K562 (cell line): ENCODE measurements around the gene PDGFC. TPM values are rescaled to one million over a fixed set of nuclear protein-coding genes. Genes with fewer than 3 reads are reported as not detected.

Experiments
- ATAC-seq: fragments of 200-7000 bp; cut with Tn5 transposase; 3 replicates; pipeline ENCODE4 v1.9.1; 2020; ENCODE audit warnings: moderate library complexity
- BruUV-seq: library from RNA; stranded (reverse); fragments of 400-500 nt; replicated peaks from 2 replicates; lab custom pipeline; 2021; lab: Mats Ljungman, UMichigan
- CTCF ChIA-PET: fragments of 300-600 bp; formaldehyde crosslinking; extraction: SDS; loops from one replicate; lab custom pipeline; 2021; ENCODE audit warnings: low intra/inter-chr PET ratio; lab: Yijun Ruan, JAX
- POLR2A ChIA-PET: fragments of 300-600, 350-650 bp; sonication (Branson Sonifier 250); formaldehyde crosslinking; extraction: SDS; loops from one replicate; lab custom pipeline; 2021; ENCODE audit warnings: antibody characterized with exemption, inconsistent platforms; lab: Yijun Ruan, JAX
- DNase-seq, 4 experiments: peaks; one replicate each; pipeline versions ENCODE4 v3.0.0 to v3.0.0-alpha.2; 2011 to 2018; ENCODE audit warnings: low spot score in 3 of 4, mixed read lengths in 3 of 4; ENCODE audit errors: extremely low read depth in 1 of 4
- FAIRE-seq: peaks from 2 replicates; lab custom pipeline; 2011; peaks lifted over from hg19 to GRCh38; lab: Jason Lieb, UNC
- H2AFZ ChIP-seq: 2 replicates; pipeline ENCODE4 v1.6.0; 2011; ENCODE audit warnings: low read depth, low read length, control low read depth, inconsistent platforms
- H3K27ac ChIP-seq: fragments of 200-600 bp; 3 replicates; pipeline ENCODE4 v1.8.0; 2011; ENCODE audit warnings: low read depth, mild to moderate bottlenecking, control low read depth, inconsistent platforms, low read length, moderate library complexity, mixed read lengths; ENCODE audit errors: extremely low read depth
- H3K27me3 ChIP-seq, 2 experiments: fragments of 300-600 bp in 1 of 2; 2 replicates in 1 of 2; 3 replicates in 1 of 2; pipeline versions ENCODE4 v1.6.0 to v1.8.0; 2011; ENCODE audit warnings: inconsistent platforms in 2 of 2, low read length in 2 of 2, mild to moderate bottlenecking in 1 of 2, mixed read lengths in 1 of 2, moderate library complexity in 1 of 2; ENCODE audit not compliant: control insufficient read depth in 2 of 2, insufficient read depth in 2 of 2
- H3K36me3 ChIP-seq: fragments of 300-600 bp; 3 replicates; pipeline ENCODE4 v1.8.0; 2011; ENCODE audit warnings: mild to moderate bottlenecking, low read length, inconsistent platforms; ENCODE audit not compliant: control insufficient read depth, insufficient read depth
- H3K4me1 ChIP-seq, 2 experiments: fragments of 200-600 bp in 1 of 2; replicated peaks in 1 of 2; 2 replicates in 1 of 2; 3 replicates in 1 of 2; pipeline versions ENCODE4 v1.5.1 to v1.8.0; 2011; ENCODE audit warnings: inconsistent platforms in 2 of 2, low read length in 2 of 2, mild to moderate bottlenecking in 1 of 2, mixed read lengths in 1 of 2, moderate library complexity in 1 of 2; ENCODE audit not compliant: control insufficient read depth in 2 of 2, insufficient read depth in 2 of 2
- H3K4me2 ChIP-seq: 2 replicates; pipeline ENCODE4 v1.6.1; 2011; ENCODE audit warnings: low read length, control low read depth, inconsistent platforms, mixed read lengths; ENCODE audit not compliant: insufficient read depth
- H3K4me3 ChIP-seq: fragments of 200-600 bp; sonication (generic), shearing (Covaris generic); 2 replicates; pipeline ENCODE4 v1.5.1; 2016; ENCODE audit warnings: control low read depth, inconsistent platforms
- H3K79me2 ChIP-seq: fragments of 200-600 bp; 3 replicates; pipeline ENCODE4 v1.8.0; 2011; ENCODE audit warnings: low read length, inconsistent platforms; ENCODE audit not compliant: control insufficient read depth, insufficient read depth
- H3K9ac ChIP-seq, 2 experiments: 2 replicates each; pipeline versions ENCODE4 v1.6.0 to v1.6.1; 2011; ENCODE audit warnings: low read depth in 2 of 2, low read length in 2 of 2, control low read depth in 1 of 2, inconsistent platforms in 1 of 2, mild to moderate bottlenecking in 1 of 2, mixed read lengths in 1 of 2; ENCODE audit not compliant: insufficient read depth in 1 of 2
- H3K9me1 ChIP-seq: one replicate; pipeline ENCODE4 v1.6.0; 2011; ENCODE audit warnings: inconsistent platforms, mild to moderate bottlenecking, low read length, moderate library complexity; ENCODE audit not compliant: control insufficient read depth, insufficient read depth
- H3K9me3 ChIP-seq: replicated peaks from 2 replicates; pipeline ENCODE4 v1.5.1; 2011; ENCODE audit warnings: low read depth, low read length, inconsistent platforms; ENCODE audit not compliant: control insufficient read depth, insufficient read depth
- H4K20me1 ChIP-seq: replicated peaks from 2 replicates; pipeline ENCODE4 v1.6.1; 2011; ENCODE audit warnings: low read length, inconsistent platforms, mixed read lengths; ENCODE audit not compliant: control insufficient read depth, insufficient read depth
- NFIX ChIP-seq: fragments of 250-450 bp; sonication (Bioruptor Pico); IDR thresholded peaks from 2 replicates; pipeline ENCODE4 v1.4.0; 2020; ENCODE audit warnings: low read depth, mild to moderate bottlenecking, moderate library complexity
- SAP30 ChIP-seq: fragments of 200-600 bp; sonication (generic); IDR thresholded peaks from 2 replicates; pipeline ENCODE4 v1.6.1; 2012; ENCODE audit warnings: borderline replicate concordance, low read depth, mild to moderate bottlenecking, moderate library complexity, low read length, control low read depth, inconsistent platforms; ENCODE audit not compliant: insufficient read depth, poor library complexity, severe bottlenecking
- SMARCA5 ChIP-seq: fragments of 450-650 bp; IDR thresholded peaks from 2 replicates; pipeline ENCODE4 v1.6.1; 2016
- WGBS: fragments of 100-300 bp; shearing (Covaris generic); methylation state at CpG from one replicate; pipeline ENCODE4 v1.1.6; 2016; ENCODE audit warnings: low coverage, mixed read lengths; ENCODE audit not compliant: insufficient coverage; ENCODE audit errors: missing lambda C conversion rate; 5-methylcytosine and 5-hydroxymethylcytosine counted together
- in situ Hi-C: fragments of 300-500 bp; cut with MboI; formaldehyde crosslinking; loops from 4 replicates; pipeline ENCODE4 v1.15.0; 2018; ENCODE audit warnings: inconsistent platforms, mixed read lengths
- intact Hi-C: fragments of 100-400 bp; cut with micrococcal nuclease; formaldehyde crosslinking; loops from 2 replicates; pipeline ENCODE4 v1.14.2; 2022
- polyA plus RNA-seq, 8 experiments: library from polyadenylated mRNA; depleted of rRNA in 4 of 8; stranded (reverse) in 5 of 8; unstranded in 3 of 8; fragments of >200 nt; fragmentation: Nextera tagmentation in 2 of 8; fragmentation: Illumina TruSeq in 1 of 8; extraction: Ambion mirVana in 2 of 8; extraction: Trizol in 1 of 8; gene quantifications; 2 replicates each; pipeline versions ENCODE4 v1.2.1 to v1.2.3, GENCODE V29; 2011 to 2014; ENCODE audit warnings: inconsistent platforms in 1 of 8, missing spikeins in 1 of 8
- total RNA-seq, 7 experiments: library from RNA; depleted of rRNA in 6 of 7; stranded (reverse); fragments of >200 nt in 6 of 7; fragmentation: Illumina TruSeq in 2 of 7; extraction: Trizol in 2 of 7; gene quantifications; 2 replicates each; pipeline versions ENCODE4 v1.2.1 to v1.2.3, GENCODE V29; 2011 to 2021; ENCODE audit warnings: low replicate concordance in 1 of 7
- TF ChIP-seq, protein P1 (sequence below): IDR thresholded peaks from 3 replicates; pipeline ENCODE4 v1.6.1; 2011; ENCODE audit warnings: borderline replicate concordance, mild to moderate bottlenecking; ENCODE audit not compliant: insufficient read length, insufficient read depth

Gene PDGFC
- total and polyA plus RNA-seq, 9 of the 15 experiments (the other 6 are each of a cell fraction or from before 2014, with no cell fraction given): not detected

DNA sequence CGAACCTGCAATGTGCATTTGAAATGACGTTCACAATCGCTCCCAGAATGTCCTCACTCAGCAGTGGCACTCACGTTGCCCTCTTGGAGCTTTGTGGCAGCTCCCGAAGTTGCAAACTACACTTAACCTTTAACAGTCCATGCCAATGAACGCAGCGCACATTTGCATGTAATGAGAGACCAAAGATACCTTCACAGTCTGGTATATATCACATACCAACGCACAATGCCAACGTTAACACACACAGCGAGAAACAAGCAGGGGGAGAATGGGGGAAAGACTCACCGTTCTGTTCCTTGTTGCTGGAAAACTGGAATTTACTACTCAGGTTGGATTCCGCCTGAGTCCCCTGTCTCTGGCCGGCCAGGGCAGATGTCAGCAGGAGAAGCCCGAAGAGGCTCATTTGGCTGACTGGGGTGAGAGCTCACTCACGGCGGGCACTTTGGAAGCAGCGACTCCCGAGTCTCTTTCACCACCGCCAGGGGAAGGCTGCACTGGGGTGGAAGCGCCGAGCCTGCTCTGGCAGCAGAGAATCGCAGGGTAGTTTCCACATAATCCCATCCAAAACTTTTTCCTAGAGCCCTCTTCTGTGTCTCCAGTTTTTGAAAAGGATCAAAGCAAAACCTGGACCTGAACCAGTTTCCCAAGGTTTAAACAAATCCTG, 966 bp downstream of the PDGFC start:
- 0 out of 5 replicates have a peak, but pooled peaks cover 0 to 7% of the 10 kb centered on the region in 2 experiments for H3K4me1 ChIP-seq
- POLR2A ChIA-PET: no interaction called here
- H3K4me3 ChIP-seq: no peak overlapping the region
- no peak for DNase-seq
- no peak overlapping the region for H2AFZ ChIP-seq
- no peak overlapping the region for H3K4me2 ChIP-seq
- intact Hi-C loops: no loop called here
- H3K9me3 ChIP-seq: no peaks in the 10 kb centered on the region
- no TSS peak for BruUV-seq
- H3K9me1 ChIP-seq: no peaks in the 10 kb centered on the region
- no peaks in the 10 kb centered on the region for H3K79me2 ChIP-seq
- H3K27me3 ChIP-seq: no peaks in the 10 kb centered on the region
- no peak for FAIRE-seq
- no peaks in the 10 kb centered on the region for H3K36me3 ChIP-seq
- in situ Hi-C loops: no loop called here
- CTCF ChIA-PET: no interaction called here
- TF ChIP-seq, protein P1, sequence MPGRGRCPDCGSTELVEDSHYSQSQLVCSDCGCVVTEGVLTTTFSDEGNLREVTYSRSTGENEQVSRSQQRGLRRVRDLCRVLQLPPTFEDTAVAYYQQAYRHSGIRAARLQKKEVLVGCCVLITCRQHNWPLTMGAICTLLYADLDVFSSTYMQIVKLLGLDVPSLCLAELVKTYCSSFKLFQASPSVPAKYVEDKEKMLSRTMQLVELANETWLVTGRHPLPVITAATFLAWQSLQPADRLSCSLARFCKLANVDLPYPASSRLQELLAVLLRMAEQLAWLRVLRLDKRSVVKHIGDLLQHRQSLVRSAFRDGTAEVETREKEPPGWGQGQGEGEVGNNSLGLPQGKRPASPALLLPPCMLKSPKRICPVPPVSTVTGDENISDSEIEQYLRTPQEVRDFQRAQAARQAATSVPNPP: no peak
- H4K20me1 ChIP-seq: no peaks in the 10 kb centered on the region
- ATAC-seq: no peak
- no peak overlapping the region for H3K27ac ChIP-seq
- 1% methylated on average over 22 of the region's 22 CpGs for WGBS
- no peak overlapping the region for H3K9ac ChIP-seq

DNA sequence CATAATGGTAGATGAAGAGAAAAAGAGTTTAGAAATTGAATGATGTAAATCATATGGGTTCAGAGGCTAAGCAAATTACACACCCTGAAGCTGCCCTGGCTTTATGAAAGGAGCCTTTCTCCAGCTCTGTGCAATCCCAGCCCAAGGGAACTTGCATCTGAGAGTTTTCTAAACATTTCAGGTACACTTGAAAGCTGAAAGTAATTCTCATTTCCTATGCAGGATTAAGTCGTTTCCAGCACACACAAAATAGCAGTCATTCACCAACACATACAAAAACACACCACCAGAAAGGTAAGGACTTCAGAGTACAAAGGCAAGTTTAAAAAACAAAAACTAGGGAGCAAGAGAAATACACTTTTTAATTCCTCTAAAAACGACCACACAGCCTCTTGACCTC, 1.7 kb downstream of the PDGFC start:
- no peaks in the 10 kb centered on the region for H3K27me3 ChIP-seq
- ATAC-seq: no peak
- no peak overlapping the region for H3K9ac ChIP-seq
- FAIRE-seq: no peak
- no TSS peak for BruUV-seq
- WGBS: 3% methylated on average over 2 of the region's 2 CpGs
- H3K9me3 ChIP-seq: no peaks in the 10 kb centered on the region
- no peak for DNase-seq
- in situ Hi-C loops: no loop called here
- H3K4me3 ChIP-seq: no peak overlapping the region
- H3K79me2 ChIP-seq: no peaks in the 10 kb centered on the region
- no peaks in the 10 kb centered on the region for H4K20me1 ChIP-seq
- no peak overlapping the region for H3K4me2 ChIP-seq
- intact Hi-C loops: no loop called here
- H3K27ac ChIP-seq: no peak overlapping the region
- H2AFZ ChIP-seq: no peak overlapping the region
- no peaks in the 10 kb centered on the region for H3K9me1 ChIP-seq
- ChIA-PET CTCF (no interaction called here), POLR2A (no interaction called here)
- no peaks in the 10 kb centered on the region for H3K36me3 ChIP-seq
- 0 out of 5 replicates have a peak, but pooled peaks cover 0 to 7% of the 10 kb centered on the region in 2 experiments for H3K4me1 ChIP-seq
- TF ChIP-seq NFIX (CRISPR knock-in tag) (no peak), SMARCA5 (no peak), SAP30 (no peak)
